ENCODE measurements around the gene TNPO2.
A peak's percentile ranks its signal among the peaks of the same experiment; 100 is the strongest.

Gene TNPO2

GRCh38 chr19:12723641-12724426 is at the start of gene TNPO2:
TSS of gene TNPO2 (minus strand) at chr19:12723932. CDS start at chr19:12720977, 2,955 bp downstream.
- DNase-seq: peak; percentile 69

DNA sequence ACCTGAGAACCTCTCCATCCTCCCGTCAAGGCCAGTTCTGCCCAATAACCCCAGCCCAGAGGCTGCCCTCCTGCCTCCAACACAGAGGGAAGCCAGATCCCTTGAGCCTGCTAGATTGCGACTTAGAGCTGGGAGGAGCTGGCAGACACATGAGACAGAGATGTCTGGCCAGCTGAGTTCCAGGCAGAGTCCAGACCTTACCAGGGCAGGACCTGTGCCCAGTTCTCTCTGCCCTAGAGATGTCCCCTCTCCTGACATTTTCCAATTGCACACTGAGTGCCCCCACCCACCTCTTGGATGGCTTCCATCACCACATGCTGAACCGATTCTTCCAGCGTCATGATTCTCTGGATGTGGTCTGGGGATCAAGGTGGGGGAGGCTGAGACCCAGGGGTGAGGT is 48.6 kb upstream of the TNPO2 start:
- no peak for DNase-seq

DNA sequence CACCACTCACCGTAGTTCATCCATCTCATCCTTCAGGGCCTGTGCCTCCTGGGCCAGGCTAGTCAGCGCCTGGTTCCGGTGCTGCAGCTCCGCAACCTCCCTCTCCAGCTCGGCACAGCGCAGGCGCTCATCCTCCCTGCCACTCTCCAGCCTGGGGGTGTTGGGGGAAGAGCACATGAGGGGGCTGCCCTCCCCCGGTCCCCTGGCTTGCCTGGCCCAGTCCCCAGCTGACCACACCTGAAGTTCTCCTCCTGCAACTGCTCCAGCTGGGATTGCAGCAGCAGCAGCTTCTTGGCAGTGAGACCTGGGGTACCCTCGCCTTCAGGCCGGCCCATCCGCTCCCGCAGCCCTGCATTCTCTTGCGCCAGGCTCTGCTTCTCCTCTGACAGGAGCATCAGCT is 47.2 kb upstream of the TNPO2 start:
- no peak for DNase-seq

DNA sequence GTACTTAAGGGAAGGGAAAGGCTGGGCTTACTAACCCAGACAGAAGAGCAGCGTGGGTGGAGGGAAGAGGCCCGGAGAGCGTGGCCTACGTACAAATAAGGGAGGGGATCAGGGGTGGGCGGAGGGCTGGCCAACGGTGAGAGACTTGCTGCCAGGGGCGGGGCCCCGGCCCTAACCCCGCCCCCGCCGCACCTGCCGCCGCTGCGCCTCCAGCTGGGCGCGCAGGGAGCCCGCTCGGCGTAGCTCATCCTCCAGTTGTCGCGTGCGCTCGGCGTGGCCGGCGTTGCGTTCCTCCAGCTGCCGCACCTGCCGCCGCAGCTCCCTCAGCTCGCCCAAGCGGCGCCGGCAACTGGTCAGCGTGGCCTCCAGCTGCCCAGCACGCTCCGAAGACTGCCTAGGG is 46.0 kb upstream of the TNPO2 start:
- DNase-seq: peak; percentile 80

DNA sequence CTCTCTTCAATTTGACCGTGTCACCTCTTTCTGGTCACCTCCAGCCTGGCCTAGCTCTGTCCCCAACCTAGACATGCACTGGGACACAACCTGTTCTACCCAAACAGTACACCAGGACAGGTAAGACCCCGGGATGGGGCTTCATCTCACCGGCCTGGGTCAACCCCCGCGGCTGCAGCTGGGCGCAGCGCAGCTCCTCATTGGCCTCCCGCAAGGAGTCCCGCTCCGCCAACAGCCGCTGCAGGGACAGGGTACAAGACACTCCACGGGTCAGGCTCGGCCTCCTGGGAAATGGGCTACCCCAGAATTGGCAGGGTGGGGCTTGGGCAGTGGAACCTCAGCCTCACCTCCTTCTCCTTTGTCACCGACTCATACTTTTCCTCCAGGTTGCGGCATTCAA is 43.9 kb upstream of the TNPO2 start:
- no peak for DNase-seq

DNA sequence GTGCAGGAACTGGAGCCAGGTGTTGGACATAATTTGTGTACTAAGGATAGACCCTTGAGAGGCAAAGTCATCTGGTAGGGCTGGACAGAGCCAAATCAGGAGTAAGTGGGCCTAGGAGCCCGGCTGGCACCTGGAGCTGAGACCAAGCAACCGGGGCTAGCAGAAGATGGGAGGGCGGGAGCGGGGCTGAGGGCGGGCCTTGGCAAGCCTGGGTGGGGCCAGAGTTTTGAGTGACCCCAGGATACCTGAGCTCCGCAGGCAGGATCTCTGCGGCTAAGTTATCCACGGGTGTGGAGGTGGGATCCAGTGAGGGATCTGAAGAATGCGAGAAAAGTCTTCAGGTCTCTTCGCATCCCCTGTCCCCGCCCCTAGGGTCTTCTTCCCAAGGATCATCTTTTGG is 43.4 kb upstream of the TNPO2 start:
- DNase-seq: no peak

GRCh38 chr19:12766051-12766521 is 42.4 kb upstream of the TNPO2 start:
- peak; percentile 86 for DNase-seq

DNA sequence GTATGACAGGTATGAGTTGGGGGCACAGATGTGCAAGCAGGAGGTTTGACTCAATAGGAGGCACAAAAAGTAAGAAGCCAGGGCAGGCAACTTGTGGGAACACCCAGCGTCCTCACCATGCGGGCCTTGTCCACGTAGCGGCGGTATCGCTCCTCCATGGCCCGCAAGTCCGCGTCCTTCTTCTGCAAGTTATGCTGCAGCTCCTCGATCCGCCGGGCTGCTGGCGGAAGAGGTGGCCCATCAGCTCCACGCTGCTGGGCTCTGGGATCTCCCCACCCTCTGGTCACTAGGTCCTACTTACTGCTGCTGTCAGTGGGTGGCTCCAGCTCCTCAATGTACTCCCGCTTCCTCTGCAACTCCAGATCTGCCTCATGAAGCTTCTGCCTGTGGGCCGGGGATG is 41.0 kb upstream of the TNPO2 start:
- no peak for DNase-seq

DNA sequence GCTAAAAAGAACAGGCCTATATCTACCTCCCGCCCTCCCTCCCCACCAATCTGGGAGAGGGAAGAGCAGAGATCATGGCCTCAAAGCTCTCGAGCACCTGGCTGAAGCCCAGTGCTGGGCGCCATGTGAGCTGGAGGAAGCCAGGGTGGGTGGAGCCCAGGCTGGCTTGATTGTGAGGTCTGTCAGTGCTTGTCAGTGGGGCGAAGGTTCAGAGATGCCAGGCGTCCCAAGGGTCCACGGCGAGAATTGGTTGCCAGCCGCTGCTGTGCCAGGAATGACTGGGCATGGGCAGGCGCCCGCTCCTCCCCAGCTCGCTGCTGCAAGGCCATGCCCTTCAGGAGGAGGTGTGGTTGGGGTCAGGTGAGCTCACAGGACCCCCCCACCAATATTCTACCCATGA is 39.4 kb upstream of the TNPO2 start:
- DNase-seq: no peak

- no peak for DNase-seq
Measured at GRCh38 chr19:12759686-12760085, 36.0 kb upstream of the TNPO2 start.

DNA sequence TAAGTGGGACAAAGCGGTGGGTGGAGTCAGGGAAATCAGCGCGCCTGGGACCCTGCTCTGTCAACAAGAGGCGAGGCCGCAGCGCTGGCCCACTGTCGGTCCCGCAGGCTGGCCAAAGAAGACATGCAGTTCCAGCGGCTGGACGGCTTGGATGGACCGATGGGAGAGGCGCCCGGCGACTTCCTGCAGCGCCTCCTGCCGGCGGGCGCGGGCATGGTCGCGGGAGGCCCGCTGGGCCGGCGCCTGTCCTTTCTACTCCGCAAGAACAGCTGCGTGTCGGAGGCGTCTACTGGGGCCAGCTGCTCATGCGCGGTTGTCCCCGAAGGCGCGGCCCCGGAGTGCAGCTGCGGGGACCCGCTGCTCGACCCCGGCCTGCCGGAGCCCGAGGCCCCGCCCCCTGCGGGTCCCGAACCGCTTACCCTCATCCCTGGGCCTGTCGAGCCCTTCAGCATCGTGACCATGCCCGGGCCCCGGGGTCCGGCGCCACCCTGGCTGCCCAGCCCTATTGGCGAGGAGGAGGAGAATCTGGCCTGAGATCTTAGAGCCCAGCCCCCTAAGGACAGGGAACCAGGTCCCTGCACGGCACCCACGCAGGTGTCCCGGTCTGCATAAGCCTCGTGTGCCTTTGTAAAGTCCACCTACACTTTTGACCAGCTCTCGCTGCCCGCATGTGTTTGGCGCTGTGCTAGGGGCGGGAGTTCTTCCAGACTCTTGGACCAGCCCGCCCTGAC is 34.0 kb upstream of the TNPO2 start:
- peak; percentile 67 for DNase-seq

- no peak for DNase-seq
Measured at GRCh38 chr19:12756150-12756883, 32.6 kb upstream of the TNPO2 start.

DNA sequence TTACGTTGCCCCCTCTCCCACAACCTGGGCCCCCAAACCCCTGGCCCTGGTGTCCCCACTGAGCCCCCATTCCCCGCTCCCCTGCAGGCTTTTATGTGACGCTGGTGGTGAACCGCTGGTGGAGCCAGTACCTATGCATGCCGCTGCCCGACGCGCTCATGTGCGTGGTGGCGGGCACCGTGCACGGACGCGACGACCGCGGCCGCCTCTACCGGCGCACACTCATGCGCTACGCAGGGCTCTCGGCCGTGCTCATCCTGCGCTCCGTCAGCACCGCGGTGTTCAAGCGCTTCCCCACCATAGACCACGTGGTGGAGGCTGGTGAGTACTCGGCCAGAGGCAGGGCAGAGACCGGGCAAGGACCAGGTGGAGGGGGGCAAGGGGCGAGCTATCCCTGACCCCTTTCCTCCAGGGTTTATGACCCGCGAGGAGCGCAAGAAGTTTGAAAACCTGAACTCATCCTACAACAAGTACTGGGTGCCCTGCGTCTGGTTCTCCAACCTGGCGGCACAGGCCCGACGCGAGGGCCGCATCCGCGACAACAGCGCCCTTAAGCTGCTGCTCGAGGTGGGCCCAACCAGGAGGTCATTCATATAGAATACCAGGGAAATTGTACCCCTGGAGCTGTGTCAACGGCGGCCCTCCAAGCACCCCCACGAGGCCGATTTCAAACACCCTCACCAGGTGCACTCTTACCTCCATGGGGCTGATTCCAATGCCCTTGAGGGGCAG is 30.9 kb upstream of the TNPO2 start:
- DNase-seq: no peak

DNA sequence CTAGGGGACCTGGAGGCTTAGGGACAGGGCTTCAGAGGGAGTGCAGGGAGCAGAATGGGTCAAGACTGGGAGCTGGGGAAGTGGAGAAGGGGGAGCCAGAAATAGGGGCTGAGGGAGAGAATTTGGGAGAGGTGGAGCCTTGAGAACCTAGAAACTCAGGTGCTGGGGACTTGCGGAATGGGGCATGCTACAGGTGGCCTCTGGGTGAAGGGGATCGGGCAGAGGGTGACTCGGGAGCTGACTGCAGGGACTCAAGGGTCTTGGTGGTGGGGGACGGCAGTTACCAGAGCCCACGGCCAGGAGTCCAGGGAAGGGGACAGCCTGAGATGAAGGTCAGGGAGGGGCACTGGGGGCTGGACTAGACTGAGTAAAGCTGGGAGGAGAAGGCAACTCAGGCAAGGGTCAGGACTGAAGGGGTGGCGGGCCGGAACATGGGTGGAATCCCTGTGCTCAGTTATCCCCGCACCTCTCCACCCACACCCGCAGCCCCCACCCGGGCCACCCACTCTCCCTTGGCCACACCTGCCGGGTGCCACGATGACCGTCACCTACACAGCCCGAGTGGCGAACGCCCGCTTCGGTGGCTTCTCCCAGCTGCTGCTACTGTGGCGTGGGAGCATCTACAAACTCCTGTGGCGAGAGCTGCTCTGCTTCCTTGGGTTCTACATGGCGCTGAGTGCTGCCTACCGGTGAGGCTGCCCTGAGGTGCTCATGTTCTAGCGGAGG is 28.5 kb upstream of the TNPO2 start:
- no peak for DNase-seq

- DNase-seq: no peak
Measured at GRCh38 chr19:12751635-12752034, 27.9 kb upstream of the TNPO2 start, which contains the start of gene BEST2. TSS of gene BEST2 (plus strand) at chr19:12751791. CDS start at chr19:12752593, 802 bp downstream.

DNA sequence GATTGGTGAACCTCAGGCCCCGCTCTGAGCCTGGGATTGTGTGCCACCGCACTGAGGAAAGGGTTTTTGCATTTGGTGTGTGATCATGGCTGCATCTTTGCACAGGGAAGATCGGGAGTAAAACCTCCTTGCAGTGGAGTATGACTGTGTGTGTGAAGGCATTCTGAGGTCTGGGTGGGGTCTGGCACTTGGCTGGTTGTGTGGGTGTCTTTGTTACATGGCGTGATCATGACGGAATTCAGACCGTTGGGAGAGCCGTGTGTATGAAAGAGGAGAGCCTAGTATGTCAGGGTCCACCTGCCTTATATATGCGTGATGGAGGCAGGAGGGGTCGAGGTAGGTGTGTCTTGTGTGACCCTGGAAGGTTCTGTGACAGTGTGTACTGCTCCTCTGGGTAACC is 27.1 kb upstream of the TNPO2 start:
- DNase-seq: no peak

- DNase-seq: no peak
Measured at GRCh38 chr19:12749938-12750521, 26.3 kb upstream of the TNPO2 start.

- DNase-seq: no peak
Measured at GRCh38 chr19:12748489-12748888, 24.8 kb upstream of the TNPO2 start.

- DNase-seq: no peak
Measured at GRCh38 chr19:12745166-12745897, 21.6 kb upstream of the TNPO2 start.

- no peak for DNase-seq
Measured at GRCh38 chr19:12737835-12738351, 14.2 kb upstream of the TNPO2 start.

All from CD4-positive, alpha-beta T cell treated with Interleukin-10 for 1 hour (primary cell).